DMS 273 treated with DMSO at 0.1 percent for 48 hours (cell line): ENCODE results near the gene SLC38A1.
"Not testable (repeated sequence)": the region's sequence is repeated elsewhere in the genome, so short reads cannot be mapped to it uniquely, and the experiment has no call there.

Experiments
- DNase-seq: peaks from one replicate; lab custom pipeline; 2025; lab: John Stamatoyannopoulos, UW

Gene SLC38A1

GRCh38 chr12:46164186-46164761, 104.6 kb downstream of the SLC38A1 start:
- no peak for DNase-seq

DNA sequence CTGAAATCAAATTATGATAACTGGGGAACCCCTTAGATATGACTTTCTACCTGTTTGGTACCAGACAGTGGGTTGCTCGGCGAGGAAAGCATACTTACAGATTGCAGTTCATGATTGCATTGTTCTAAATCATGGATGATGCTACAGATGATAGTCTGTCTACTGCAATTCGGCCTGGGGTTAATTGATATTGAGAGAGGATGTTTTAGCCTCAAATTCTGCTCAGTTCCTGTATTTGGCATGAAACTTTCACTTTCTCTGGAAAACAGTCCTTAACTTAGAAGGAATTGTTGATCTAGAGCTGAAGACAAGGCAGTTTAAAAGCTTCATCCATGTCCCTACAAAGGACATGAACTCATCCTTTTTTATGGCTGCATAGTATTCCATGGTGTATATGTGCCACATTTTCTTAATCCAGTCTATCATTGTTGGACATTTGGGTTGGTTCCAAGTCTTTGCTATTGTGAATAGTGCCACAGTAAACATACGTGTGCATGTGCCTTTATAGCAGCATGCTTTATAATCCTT, 106.2 kb downstream of the SLC38A1 start:
- DNase-seq = not testable (repeated sequence)

DNA sequence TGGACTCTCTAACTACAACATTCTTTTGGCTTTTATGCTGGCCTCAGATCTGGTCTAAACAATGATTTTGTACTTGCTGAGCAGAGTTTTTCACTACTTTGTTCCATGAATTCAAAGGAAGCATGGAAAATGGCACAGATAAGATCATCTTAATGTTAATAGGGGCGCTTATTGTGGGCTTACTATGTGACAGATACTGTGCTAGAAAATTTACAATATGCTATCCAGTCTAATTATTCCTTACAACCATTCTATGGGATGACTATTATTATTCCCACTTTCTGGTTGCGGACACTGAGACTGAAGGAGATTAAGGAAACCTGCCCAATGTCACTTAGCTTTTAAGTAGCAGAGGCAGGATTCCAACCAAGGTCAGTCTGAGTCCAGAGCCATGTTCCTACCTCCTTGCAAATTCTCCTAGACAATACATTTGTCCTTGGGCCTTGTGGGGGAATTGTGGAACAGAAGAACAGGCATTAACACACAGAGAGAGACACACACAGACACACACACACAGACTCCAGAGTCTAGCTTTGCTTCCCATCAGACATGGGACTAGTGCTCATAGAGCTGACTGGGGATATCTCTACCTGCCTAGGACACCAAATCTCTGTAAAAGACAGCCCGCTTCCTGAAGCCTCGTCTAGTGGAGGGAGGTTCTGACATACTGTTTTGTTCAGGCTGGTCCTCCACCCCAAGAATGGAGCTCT, 107.7 kb downstream of the SLC38A1 start:
- no peak for DNase-seq

- DNase-seq = peak; percentile 67
Measured at GRCh38 chr12:46160101-46160980, 108.5 kb downstream of the SLC38A1 start.

DNA sequence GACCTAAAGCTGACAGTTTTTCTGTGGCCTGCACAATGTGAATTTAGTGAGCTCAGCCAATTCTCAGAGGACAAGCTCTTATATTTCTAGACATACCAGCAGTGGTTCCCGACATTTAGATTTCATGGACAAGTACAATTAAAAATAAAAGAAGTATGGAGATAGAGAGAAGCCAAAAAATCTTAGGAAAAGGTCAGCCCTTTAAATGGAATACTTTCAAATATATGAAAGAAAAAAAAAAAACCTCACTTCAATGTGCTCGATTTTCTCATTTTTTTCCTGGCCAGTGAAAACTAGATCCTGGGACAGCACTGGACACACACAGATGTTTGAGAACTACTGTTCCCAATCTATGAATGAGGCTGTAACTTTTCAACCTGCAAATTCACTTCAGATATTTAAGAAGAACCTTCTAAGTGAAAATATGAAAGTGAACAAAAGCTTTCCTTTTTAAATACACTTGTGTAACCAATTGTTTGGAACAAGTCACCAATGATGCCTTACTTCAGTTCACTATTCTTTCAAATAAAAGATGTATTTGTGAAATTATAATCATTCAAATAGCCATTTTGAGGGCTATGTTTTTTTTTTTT, 109.4 kb downstream of the SLC38A1 start:
- DNase-seq = no peak

- no peak for DNase-seq
Measured at GRCh38 chr12:46158501-46158900, 110.3 kb downstream of the SLC38A1 start.

- DNase-seq = no peak
Measured at GRCh38 chr12:46154221-46154985, 114.4 kb downstream of the SLC38A1 start.

- no peak for DNase-seq
Measured at GRCh38 chr12:46153268-46153872, 115.5 kb downstream of the SLC38A1 start.

- DNase-seq = no peak
Measured at GRCh38 chr12:46152456-46152855, 116.4 kb downstream of the SLC38A1 start.

GRCh38 chr12:46150735-46151134, 118.1 kb downstream of the SLC38A1 start:
- DNase-seq = no peak

- DNase-seq = no peak
Measured at GRCh38 chr12:46149905-46150304, 118.9 kb downstream of the SLC38A1 start.

DNA sequence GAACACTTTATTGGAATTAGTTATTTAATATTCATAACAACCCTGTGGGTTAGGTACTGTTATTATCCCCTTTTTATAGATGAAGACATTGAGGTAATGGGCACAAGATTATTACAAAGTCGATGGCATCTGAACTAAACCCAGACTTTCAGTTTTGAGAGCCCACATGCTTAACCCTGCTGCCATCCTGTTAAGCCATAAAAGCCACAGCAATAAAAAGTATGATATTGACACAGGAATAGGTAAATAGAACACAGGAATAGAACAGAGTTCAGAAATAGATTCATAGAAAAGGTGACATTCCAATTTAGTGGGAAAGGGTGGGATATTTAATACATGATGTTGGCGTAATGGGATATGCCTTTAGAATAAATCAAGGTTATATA, 119.8 kb downstream of the SLC38A1 start:
- DNase-seq = no peak

- DNase-seq = no peak
Measured at GRCh38 chr12:46148327-46149078, 120.3 kb downstream of the SLC38A1 start.

- no peak for DNase-seq
Measured at GRCh38 chr12:46147144-46147543, 121.7 kb downstream of the SLC38A1 start.

- no peak for DNase-seq
Measured at GRCh38 chr12:46145881-46146280, 123.0 kb downstream of the SLC38A1 start.

DNA sequence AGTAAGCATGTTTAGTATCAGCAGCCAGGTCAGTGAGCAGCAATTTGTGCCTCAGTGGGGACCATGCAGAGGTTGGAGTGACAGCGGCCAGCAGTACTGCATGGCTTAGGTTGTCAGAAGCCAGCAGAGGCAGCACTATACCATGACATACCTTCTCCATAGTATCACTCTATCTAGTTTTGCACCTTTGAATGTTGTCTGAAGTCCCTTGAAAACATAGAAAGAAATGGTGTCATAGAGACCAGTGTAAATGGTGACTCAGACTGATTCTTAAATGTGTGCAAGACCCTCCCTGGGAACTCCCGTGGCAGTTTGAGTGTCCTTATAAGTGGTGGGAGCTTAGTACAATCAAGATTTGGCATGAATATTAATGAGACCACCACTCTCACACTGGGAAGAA, 124.4 kb downstream of the SLC38A1 start:
- no peak for DNase-seq

DNA sequence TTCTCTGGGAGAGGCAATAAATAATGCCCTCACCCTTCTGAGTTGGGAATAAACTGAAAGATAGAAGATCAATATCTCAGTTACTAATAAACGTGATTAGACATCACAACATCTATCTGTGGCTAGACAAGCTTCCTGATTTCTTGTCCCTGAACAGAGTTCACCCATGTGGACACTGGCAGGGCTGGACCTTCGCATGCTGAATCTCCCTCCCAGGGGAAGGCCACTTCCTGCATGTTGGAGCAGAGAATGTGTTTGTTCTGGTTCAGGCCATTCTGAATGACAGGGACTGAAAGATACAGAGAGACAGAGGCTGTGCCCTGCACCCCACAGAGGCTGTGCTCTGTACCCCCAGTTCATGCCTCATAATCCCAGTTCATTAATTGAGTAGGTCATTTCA, 132.6 kb downstream of the SLC38A1 start:
- DNase-seq = no peak

DNA sequence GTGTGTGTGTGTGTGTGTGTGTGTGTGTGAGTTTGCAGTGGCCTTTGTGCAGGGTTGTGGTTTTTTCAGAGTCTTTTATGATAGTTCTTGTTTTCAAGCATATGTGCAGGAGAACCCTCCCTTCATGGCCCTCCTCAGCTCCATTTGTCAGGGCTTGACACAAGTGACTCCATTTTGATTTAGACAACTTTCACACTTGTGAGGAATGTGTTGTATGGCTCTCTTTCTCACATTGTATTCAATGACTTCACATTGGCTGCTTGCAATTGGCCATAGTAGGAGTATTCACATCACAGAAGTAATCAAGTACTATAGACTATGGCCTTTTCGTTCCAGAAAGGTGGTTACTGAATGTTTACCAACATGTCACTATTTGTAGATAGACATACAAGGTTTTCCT, 133.1 kb downstream of the SLC38A1 start:
- DNase-seq = no peak

- no peak for DNase-seq
Measured at GRCh38 chr12:46134852-46135251, 134.0 kb downstream of the SLC38A1 start.

DNA sequence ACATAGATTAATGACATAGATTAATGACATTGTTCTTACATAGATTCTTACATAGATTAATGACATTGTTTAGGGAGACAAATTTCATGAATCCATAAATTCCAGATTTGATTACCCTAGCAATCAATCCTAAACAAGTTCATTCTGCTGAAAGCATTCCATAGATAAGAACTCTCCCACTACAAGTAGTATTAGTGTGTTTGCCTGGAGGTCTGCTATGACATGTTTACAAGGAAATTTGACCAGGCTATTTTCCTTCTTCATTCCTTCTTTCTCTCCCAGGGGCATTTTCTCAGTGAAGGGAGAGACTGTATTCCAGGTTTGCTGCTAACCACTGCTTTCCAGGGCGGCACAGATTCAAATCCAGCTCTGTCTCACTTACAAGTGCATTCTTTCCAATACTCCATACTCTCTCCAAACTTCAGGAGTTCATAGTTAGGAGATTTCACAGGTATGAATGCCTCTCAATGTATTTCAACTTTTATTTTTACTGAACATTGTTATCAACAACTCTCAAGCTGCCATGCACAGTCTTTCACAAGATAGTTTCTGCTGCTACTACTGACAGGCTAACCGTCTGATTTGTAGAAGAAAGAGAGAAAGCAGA, 134.5 kb downstream of the SLC38A1 start:
- no peak for DNase-seq
